BLaER1 treated with 17β-estradiol and CSF1 and Interleukin-3, amounts not matched to agents 10 nM and 100 nM (cell line): ENCODE measurements around the gene ZZZ3.
A peak's percentile ranks its signal among the peaks of the same experiment; 100 is the strongest.
"Not testable (repeated sequence)": the region's sequence is repeated elsewhere in the genome, so short reads cannot be mapped to it uniquely, and the experiment has no call there.

Source experiments
- H3K27ac ChIP-seq, 11 experiments: shearing (Covaris generic); formaldehyde crosslinking; 2 replicates each; pipeline ENCODE4 v1.8.1; 2022
- H3K27me3 ChIP-seq, 11 experiments: shearing (Covaris generic); formaldehyde crosslinking; 2 replicates each; pipeline ENCODE4 v1.8.1; 2022
- H3K36me3 ChIP-seq, 11 experiments: shearing (Covaris generic); formaldehyde crosslinking; 2 replicates each; pipeline ENCODE4 v1.8.1; 2022
- H3K4me1 ChIP-seq, 10 experiments: shearing (Covaris generic); formaldehyde crosslinking; 2 replicates each; pipeline ENCODE4 v1.8.1; 2022
- H3K4me2 ChIP-seq, 11 experiments: shearing (Covaris generic); formaldehyde crosslinking; 2 replicates each; pipeline ENCODE4 v1.8.1; 2022
- H3K4me3 ChIP-seq, 10 experiments: shearing (Covaris generic); formaldehyde crosslinking; 2 replicates each; pipeline ENCODE4 v1.8.1; 2022
- H3K9ac ChIP-seq, 11 experiments: shearing (Covaris generic); formaldehyde crosslinking; 2 replicates each; pipeline ENCODE4 v1.8.1; 2022
- H3K9me3 ChIP-seq, 11 experiments: shearing (Covaris generic); formaldehyde crosslinking; replicated peaks in 1 of 11; 2 replicates each; pipeline ENCODE4 v1.8.1; 2022
- H4K20me1 ChIP-seq, 11 experiments: shearing (Covaris generic); formaldehyde crosslinking; 2 replicates each; pipeline ENCODE4 v1.8.1; 2022
- Cebpa-rat ChIP-seq, 11 experiments: shearing (Covaris generic); IDR thresholded peaks; 2 replicates each; pipeline ENCODE4 v1.8.1; 2022

The ZZZ3 gene

GRCh38 chr1:77682460-77683159, at the start of gene ZZZ3:
Gene ZZZ3 (minus strand): TSS chr1:77682658. CDS start chr1:77633354, 49,304 bp downstream.
- TF ChIP-seq Cebpa-rat (IDR thresholded peaks at IDR 0.05), result no peak

DNA sequence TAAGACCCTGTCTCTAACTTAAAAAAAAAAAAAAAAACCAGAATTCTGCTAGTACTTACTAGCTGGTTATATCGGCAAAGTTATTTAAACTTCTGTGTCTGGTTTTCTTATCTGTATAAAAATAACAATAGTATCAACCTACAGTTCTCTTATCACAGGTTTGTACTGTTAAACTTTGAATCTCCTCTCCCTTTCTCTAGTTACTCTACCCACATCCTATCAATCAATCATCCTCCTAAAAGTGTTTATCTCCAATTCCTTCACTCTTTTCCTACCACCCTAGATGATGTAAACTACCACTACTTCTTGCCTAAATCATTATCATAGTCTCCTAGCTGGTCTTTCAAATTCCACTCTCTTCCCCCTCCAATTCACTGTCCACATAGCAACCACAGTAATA, 49.6 kb upstream of the ZZZ3 start:
- Histone ChIP-seq H3K9ac (no peak overlapping the region), H3K4me1 (no peaks in the 10 kb centered on the region)

More at GRCh38 chr1:77682460-77683159, at the start of gene ZZZ3:
- peak within 1 kb of the TSS; percentile 90 to 99 (median 96) for H3K27ac ChIP-seq
- H3K4me2 ChIP-seq, result peak within 1 kb of the TSS; percentile 76 to 94 (median 89)
- H3K4me3 ChIP-seq, result peak within 1 kb of the TSS; percentile 71 to 97 (median 86)
- H3K36me3 ChIP-seq, result peaks cover 0 to 10% (median 0%) of the 10 kb centered on the region in 11 experiments; a peak in 4 of 22 replicates
- no peaks in the 10 kb centered on the region for H3K27me3 ChIP-seq
- H3K9me3 ChIP-seq, result no peaks in the 10 kb centered on the region
- H4K20me1 ChIP-seq, result peaks cover 13 to 49% (median 42%) of the 10 kb centered on the region in 11 experiments; a peak in 20 of 22 replicates
- H3K9ac ChIP-seq, result peak within 1 kb of the TSS; percentile 87 to 99 (median 94)
- peaks cover 21 to 45% (median 32%) of the 10 kb centered on the region in 10 experiments for H3K4me1 ChIP-seq

DNA sequence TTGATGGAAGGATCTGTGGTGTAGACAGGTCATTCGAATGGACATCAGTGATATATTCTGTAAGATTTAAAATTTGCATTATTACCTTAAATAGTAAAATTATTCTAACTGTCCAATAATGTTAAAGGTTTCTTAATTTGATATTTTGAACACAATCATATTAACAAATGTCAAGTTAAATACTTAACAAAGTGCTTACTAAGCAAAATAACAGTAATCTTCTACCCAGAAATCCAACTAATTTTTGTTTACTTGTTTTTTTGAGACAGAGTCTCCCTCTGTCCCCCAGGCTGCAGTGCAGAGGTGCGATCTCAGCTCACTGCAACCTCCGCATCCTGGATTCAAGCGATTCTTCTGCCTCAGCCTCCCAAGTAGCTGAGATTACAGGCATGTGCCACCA, 43.2 kb upstream of the ZZZ3 start:
- no peak overlapping the region for H3K4me2 ChIP-seq
- no peak for TF ChIP-seq Cebpa-rat (IDR thresholded peaks at IDR 0.05)
- H3K9ac ChIP-seq, result no peak overlapping the region
- peaks cover 89 to 100% (median 99%) of the 10 kb centered on the region in 11 experiments for H3K36me3 ChIP-seq
- H3K9me3 ChIP-seq, result no peaks in the 10 kb centered on the region
- no peak overlapping the region for H3K4me3 ChIP-seq
- no peaks in the 10 kb centered on the region for H3K27me3 ChIP-seq
- no peaks in the 10 kb centered on the region for H4K20me1 ChIP-seq
- H3K27ac ChIP-seq, result no peak overlapping the region
- H3K4me1 ChIP-seq, result no peaks in the 10 kb centered on the region

More for the DNA sequence above, 49.6 kb upstream of the ZZZ3 start:
- Histone ChIP-seq H3K4me3 (no peak overlapping the region), H3K4me2 (no peak overlapping the region), H3K27me3 (no peaks in the 10 kb centered on the region), H4K20me1 (no peaks in the 10 kb centered on the region), H3K9me3 (no peaks in the 10 kb centered on the region), H3K36me3 (peaks cover 73 to 99% (median 90%) of the 10 kb centered on the region in 11 experiments), H3K27ac (no peak overlapping the region)
- TF ChIP-seq Cebpa-rat (IDR thresholded peaks at IDR 0.05), result no peak

GRCh38 chr1:77718181-77718580, 35.7 kb upstream of the ZZZ3 start:
- H3K4me1 ChIP-seq, result no peaks in the 10 kb centered on the region
- no peaks in the 10 kb centered on the region; a peak in 1 of 22 replicates for H4K20me1 ChIP-seq
- no peak overlapping the region for H3K9ac ChIP-seq
- H3K36me3 ChIP-seq, result peaks cover 85 to 100% (median 98%) of the 10 kb centered on the region in 11 experiments
- TF ChIP-seq Cebpa-rat (IDR thresholded peaks at IDR 0.05), result no peak
- no peak overlapping the region for H3K4me3 ChIP-seq
- H3K27me3 ChIP-seq, result no peaks in the 10 kb centered on the region
- H3K27ac ChIP-seq, result no peak overlapping the region
- H3K4me2 ChIP-seq, result no peak overlapping the region
- no peaks in the 10 kb centered on the region for H3K9me3 ChIP-seq

GRCh38 chr1:77716065-77716464, 33.6 kb upstream of the ZZZ3 start:
- no peaks in the 10 kb centered on the region for H3K9me3 ChIP-seq
- H3K27ac ChIP-seq, result no peak overlapping the region
- no peaks in the 10 kb centered on the region for H3K27me3 ChIP-seq
- no peak overlapping the region for H3K4me3 ChIP-seq
- no peaks in the 10 kb centered on the region for H3K4me1 ChIP-seq
- no peak overlapping the region for H3K4me2 ChIP-seq
- TF ChIP-seq Cebpa-rat (IDR thresholded peaks at IDR 0.05), result no peak
- H3K36me3 ChIP-seq, result peaks cover 84 to 100% (median 98%) of the 10 kb centered on the region in 11 experiments
- no peaks in the 10 kb centered on the region; a peak in 1 of 22 replicates for H4K20me1 ChIP-seq
- no peak overlapping the region for H3K9ac ChIP-seq

GRCh38 chr1:77709727-77710126, 27.3 kb upstream of the ZZZ3 start:
- Histone ChIP-seq H3K4me3 (no peak overlapping the region), H3K27ac (no peak overlapping the region), H3K36me3 (peaks cover 71 to 90% (median 82%) of the 10 kb centered on the region in 11 experiments), H3K4me2 (no peak overlapping the region), H3K9ac (no peak overlapping the region), H3K4me1 (peaks cover 0 to 9% (median 6%) of the 10 kb centered on the region in 10 experiments; a peak in 3 of 20 replicates), H4K20me1 (0 out of 22 replicates have a peak, but pooled peaks cover 0 to 5% (median 0%) of the 10 kb centered on the region in 11 experiments), H3K9me3 (no peaks in the 10 kb centered on the region), H3K27me3 (no peaks in the 10 kb centered on the region)
- no peak for TF ChIP-seq Cebpa-rat (IDR thresholded peaks at IDR 0.05)

DNA sequence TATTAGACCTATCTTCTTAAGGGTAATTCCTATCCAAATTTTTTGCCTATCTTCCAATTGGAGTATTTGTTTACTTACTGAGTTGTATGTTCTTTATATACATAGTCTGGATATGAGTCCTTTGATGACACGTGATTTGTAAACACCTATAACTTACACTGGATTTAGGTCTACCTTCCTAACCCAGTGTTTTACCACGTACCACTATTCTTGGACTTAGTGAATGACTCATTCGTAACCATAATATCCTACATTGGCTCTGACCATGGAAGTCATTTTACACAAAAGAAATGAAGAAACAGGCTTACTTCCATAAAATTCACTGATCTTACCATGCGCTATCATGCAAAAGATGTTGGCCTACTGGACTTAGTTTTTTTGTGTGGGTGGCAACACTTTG, 23.9 kb upstream of the ZZZ3 start:
- H3K4me3 ChIP-seq, result no peak overlapping the region
- H3K36me3 ChIP-seq, result peaks cover 48 to 77% (median 55%) of the 10 kb centered on the region in 11 experiments
- H3K27me3 ChIP-seq, result no peaks in the 10 kb centered on the region
- no peak overlapping the region for H3K9ac ChIP-seq
- H3K4me1 ChIP-seq, result peaks cover 0 to 10% (median 6%) of the 10 kb centered on the region in 10 experiments; a peak in 3 of 20 replicates
- no peak for TF ChIP-seq Cebpa-rat (IDR thresholded peaks at IDR 0.05)
- 0 out of 22 replicates have a peak, but pooled peaks cover 0 to 5% (median 0%) of the 10 kb centered on the region in 11 experiments for H4K20me1 ChIP-seq
- H3K4me2 ChIP-seq, result no peak overlapping the region
- no peak overlapping the region for H3K27ac ChIP-seq
- H3K9me3 ChIP-seq, result no peaks in the 10 kb centered on the region

- no peak for TF ChIP-seq Cebpa-rat (IDR thresholded peaks at IDR 0.05)
- Histone ChIP-seq H3K9me3 (peaks cover 0 to 6% (median 0%) of the 10 kb centered on the region in 11 experiments; a peak in 3 of 22 replicates), H3K27me3 (no peaks in the 10 kb centered on the region), H3K36me3 (peaks cover 48 to 77% (median 54%) of the 10 kb centered on the region in 11 experiments), H3K9ac (no peak overlapping the region), H3K4me1 (peaks cover 0 to 10% (median 6%) of the 10 kb centered on the region in 10 experiments; a peak in 3 of 20 replicates), H3K4me3 (no peak overlapping the region), H3K4me2 (no peak overlapping the region), H3K27ac (no peak overlapping the region), H4K20me1 (no peaks in the 10 kb centered on the region)
These were observed 22.3 kb upstream of the ZZZ3 start for GRCh38 chr1:77704736-77705135.

DNA sequence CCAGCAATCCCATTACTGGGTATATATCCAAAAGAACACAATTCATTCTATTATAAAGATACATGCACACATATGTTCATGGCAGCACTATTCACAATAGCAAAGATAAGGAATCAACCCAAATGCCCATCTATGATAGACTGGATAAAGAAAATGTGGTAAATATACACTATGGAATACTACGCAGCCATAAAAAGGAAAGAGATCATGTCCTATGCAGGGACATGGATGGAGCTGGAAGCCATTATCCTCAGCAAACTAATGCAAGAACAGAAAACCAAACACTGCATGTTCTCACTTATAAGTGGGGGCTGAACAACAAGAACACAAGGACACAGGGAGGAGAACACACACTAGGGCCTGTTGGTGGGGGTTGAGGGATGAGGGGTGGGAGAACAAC, 17.2 kb upstream of the ZZZ3 start:
- not testable (repeated sequence) for H3K9me3 ChIP-seq, H4K20me1 ChIP-seq, H3K4me2 ChIP-seq, H3K9ac ChIP-seq, H3K27ac ChIP-seq, H3K4me1 ChIP-seq, H3K27me3 ChIP-seq, H3K4me3 ChIP-seq
- H3K36me3 ChIP-seq, result peaks cover 37 to 76% (median 54%) of the 10 kb centered on the region in 11 experiments
